K562 treated with DMSO at 1 percent for 12 hours (cell line): ENCODE results near the gene VPS26B. TPM values are rescaled to one million over a fixed set of nuclear protein-coding genes. Genes with fewer than 3 reads are reported as not detected.

Experiments used
- total RNA-seq: library from RNA; unstranded; fragments of 300-600 nt; gene quantifications from 2 replicates; pipeline ENCODE4 v1.2.3, GENCODE V29; 2022; ENCODE audit not compliant: insufficient read depth

The VPS26B gene
- 26.7 and 51.8 TPM in 2 replicates for total RNA-seq

GRCh38 chr11:134223836-134224709, at the start of gene VPS26B, which contains the start of gene NCAPD3:
VPS26B (plus strand) TSS chr11:134224671; CDS start chr11:134225123, 452 bp downstream.
NCAPD3 (minus strand) TSS chr11:134223967; CDS start chr11:134223926, 41 bp downstream.

DNA sequence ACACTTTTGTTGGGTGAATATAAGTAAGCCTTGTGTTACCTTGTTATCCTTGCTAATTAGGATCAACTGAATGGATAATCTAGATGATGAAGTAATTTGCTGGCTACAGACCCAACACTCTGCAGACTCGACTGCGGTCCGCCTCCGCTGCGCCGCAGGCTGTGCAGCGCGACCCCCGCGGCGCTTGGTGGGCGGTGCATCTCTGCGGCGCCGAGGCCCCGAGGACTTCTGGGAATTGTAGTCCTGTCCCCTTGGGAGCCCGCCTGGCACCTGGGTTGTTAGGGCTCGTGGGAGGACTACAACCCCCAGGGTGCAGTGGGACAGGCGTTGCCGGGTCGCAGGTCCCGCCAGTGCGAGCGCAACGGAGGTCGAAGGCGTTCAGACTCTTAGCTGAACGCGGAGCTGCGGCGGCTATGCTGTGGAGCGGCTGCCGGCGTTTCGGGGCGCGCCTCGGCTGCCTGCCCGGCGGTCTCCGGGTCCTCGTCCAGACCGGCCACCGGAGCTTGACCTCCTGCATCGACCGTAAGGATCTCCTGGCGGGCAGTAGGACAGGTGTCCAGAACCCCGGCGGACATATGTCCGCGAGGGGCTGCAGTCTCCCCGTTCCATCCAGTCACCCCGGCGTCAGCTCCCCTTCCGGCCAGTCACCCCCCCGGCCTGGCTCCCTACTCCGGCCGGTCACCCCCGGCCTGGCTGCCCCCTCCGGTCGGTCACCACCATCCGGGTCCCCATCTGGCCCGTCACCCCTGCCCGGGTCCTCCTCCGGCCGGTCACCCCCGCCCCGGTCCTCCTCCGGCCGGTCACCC, 28.9 kb downstream of the VPS26B start, which contains the start of the genes ACAD8 and THYN1:
Gene ACAD8, plus strand, starts transcription at position 381 of the 806 bp plus-strand sequence. Its CDS starts 33 bp downstream, at position 414.
Gene THYN1, minus strand, starts transcription at position 165 of the 806 bp plus-strand sequence. CDS start 470 bp downstream, outside the sequence.

GRCh38 chr11:134275534-134276395, 51.3 kb downstream of the VPS26B start, which contains the start of gene GLB1L3:
GLB1L3 (plus strand) TSS chr11:134276379; CDS start chr11:134276741, 362 bp downstream.

Other genes starting within 250 kb of the VPS26B start
- 0.99 TPM in 1 of 2 replicates, not detected in the other for gene JAM3, start 155.6 kb upstream of the VPS26B start, total RNA-seq
- 22.9 and 66.0 TPM in 2 replicates for gene NCAPD3, start 704 bp upstream of the VPS26B start, total RNA-seq
- 50.8 and 73.7 TPM in 2 replicates for gene THYN1, start 28.7 kb downstream of the VPS26B start, total RNA-seq
- gene ACAD8, start 28.9 kb downstream of the VPS26B start, total RNA-seq = 20.3 and 29.2 TPM in 2 replicates
- 0.38 TPM in 1 of 2 replicates, not detected in the other for gene GLB1L3, start 51.7 kb downstream of the VPS26B start, total RNA-seq
- gene GLB1L2, start 107.3 kb downstream of the VPS26B start, total RNA-seq = 11.0 and 16.0 TPM in 2 replicates
- 0.93 TPM in 1 of 2 replicates, not detected in the other for gene B3GAT1, start 187.6 kb downstream of the VPS26B start, total RNA-seq